ENCODE results near the gene ZACN.
A peak's percentile ranks its signal among the peaks of the same experiment; 100 is the strongest.
"Not testable (repeated sequence)": the region's sequence is repeated elsewhere in the genome, so short reads cannot be mapped to it uniquely, and the experiment has no call there.

Gene ZACN

GRCh38 chr17:76078860-76079534, at the start of gene ZACN:
TSS of gene ZACN (plus strand) at chr17:76079182. CDS start at chr17:76079265, 83 bp downstream.
- ATAC-seq (no peak), DNase-seq (no peak)
- peaks cover 49% of the 10 kb centered on the region for H3K27me3 Mint-ChIP-seq
- no peaks in the 10 kb centered on the region for H3K9me3 Mint-ChIP-seq
- no peak within 1 kb of the TSS for H3K27ac Mint-ChIP-seq
- H3K36me3 Mint-ChIP-seq (ENCODE audit: low read depth) = no peaks in the 10 kb centered on the region
- no peak within 1 kb of the TSS for H3K4me3 Mint-ChIP-seq
- H3K4me1 Mint-ChIP-seq = peaks cover 31% of the 10 kb centered on the region

- H3K27me3 Mint-ChIP-seq = no peaks in the 10 kb centered on the region
- peaks cover 16% of the 10 kb centered on the region for H3K4me1 Mint-ChIP-seq
- no peaks in the 10 kb centered on the region for H3K36me3 Mint-ChIP-seq (ENCODE audit: low read depth)
- no peak overlapping the region for H3K27ac Mint-ChIP-seq
- H3K9me3 Mint-ChIP-seq = no peaks in the 10 kb centered on the region
- DNase-seq (no peak), ATAC-seq (no peak)
- H3K4me3 Mint-ChIP-seq = no peak overlapping the region
Measured at GRCh38 chr17:76032073-76032779, 46.8 kb upstream of the ZACN start.

- no peak overlapping the region for H3K27ac Mint-ChIP-seq
- no peaks in the 10 kb centered on the region for H3K36me3 Mint-ChIP-seq (ENCODE audit: low read depth)
- H3K4me3 Mint-ChIP-seq = no peak overlapping the region
- DNase-seq = no peak
- H3K27me3 Mint-ChIP-seq = no peaks in the 10 kb centered on the region
- H3K4me1 Mint-ChIP-seq = peaks cover 16% of the 10 kb centered on the region
- no peak for ATAC-seq
- H3K9me3 Mint-ChIP-seq = no peaks in the 10 kb centered on the region
Measured at GRCh38 chr17:76032780-76033108, 46.2 kb upstream of the ZACN start.

- H3K4me1 Mint-ChIP-seq = peaks cover 16% of the 10 kb centered on the region
- no peak overlapping the region for H3K27ac Mint-ChIP-seq
- H3K27me3 Mint-ChIP-seq = no peaks in the 10 kb centered on the region
- peaks cover 2% of the 10 kb centered on the region for H3K36me3 Mint-ChIP-seq (ENCODE audit: low read depth)
- no peak for DNase-seq
- no peak overlapping the region for H3K4me3 Mint-ChIP-seq
- H3K9me3 Mint-ChIP-seq = no peaks in the 10 kb centered on the region
- no peak for ATAC-seq
Measured at GRCh38 chr17:76033139-76033538, 45.8 kb upstream of the ZACN start.

GRCh38 chr17:76034428-76035350, 44.3 kb upstream of the ZACN start:
- Mint-ChIP-seq H3K4me1 (peaks cover 8% of the 10 kb centered on the region), H3K9me3 (no peaks in the 10 kb centered on the region), H3K4me3 (no peak overlapping the region), H3K27ac (no peak overlapping the region), H3K36me3 (ENCODE audit: low read depth) (peaks cover 17% of the 10 kb centered on the region), H3K27me3 (no peaks in the 10 kb centered on the region)
- DNase-seq (no peak), ATAC-seq (no peak)

- Mint-ChIP-seq H3K36me3 (ENCODE audit: low read depth) (peaks cover 31% of the 10 kb centered on the region), H3K27ac (no peak overlapping the region), H3K4me3 (no peak overlapping the region), H3K27me3 (no peaks in the 10 kb centered on the region), H3K4me1 (peaks cover 3% of the 10 kb centered on the region), H3K9me3 (no peaks in the 10 kb centered on the region)
- no peak for DNase-seq
- no peak for ATAC-seq
Measured at GRCh38 chr17:76036497-76037261, 42.3 kb upstream of the ZACN start.

- peaks cover 3% of the 10 kb centered on the region for H3K4me1 Mint-ChIP-seq
- no peak for ATAC-seq
- H3K36me3 Mint-ChIP-seq (ENCODE audit: low read depth) = peaks cover 31% of the 10 kb centered on the region
- H3K9me3 Mint-ChIP-seq = no peaks in the 10 kb centered on the region
- H3K27me3 Mint-ChIP-seq = no peaks in the 10 kb centered on the region
- DNase-seq = no peak
- no peak overlapping the region for H3K4me3 Mint-ChIP-seq
- peak overlapping the region; percentile 10 for H3K27ac Mint-ChIP-seq
Measured at GRCh38 chr17:76038050-76038449, 40.9 kb upstream of the ZACN start.

- H3K9me3 Mint-ChIP-seq = no peaks in the 10 kb centered on the region
- H3K27ac Mint-ChIP-seq = no peak overlapping the region
- H3K36me3 Mint-ChIP-seq (ENCODE audit: low read depth) = peaks cover 40% of the 10 kb centered on the region
- H3K4me1 Mint-ChIP-seq = peaks cover 3% of the 10 kb centered on the region
- H3K4me3 Mint-ChIP-seq = no peak overlapping the region
- DNase-seq = no peak
- no peak for ATAC-seq
- H3K27me3 Mint-ChIP-seq = no peaks in the 10 kb centered on the region
Measured at GRCh38 chr17:76039121-76039520, 39.9 kb upstream of the ZACN start.

- Mint-ChIP-seq H3K4me1 (peaks cover 1% of the 10 kb centered on the region), H3K27ac (no peak overlapping the region), H3K36me3 (ENCODE audit: low read depth) (peaks cover 49% of the 10 kb centered on the region), H3K4me3 (no peak overlapping the region), H3K27me3 (no peaks in the 10 kb centered on the region), H3K9me3 (no peaks in the 10 kb centered on the region)
- DNase-seq = no peak
- ATAC-seq = no peak
Measured at GRCh38 chr17:76040376-76040775, 38.6 kb upstream of the ZACN start.

- not testable (repeated sequence) for ATAC-seq, H3K27me3 Mint-ChIP-seq, H3K27ac Mint-ChIP-seq, H3K4me3 Mint-ChIP-seq, DNase-seq, H3K9me3 Mint-ChIP-seq, H3K4me1 Mint-ChIP-seq
- H3K36me3 Mint-ChIP-seq (ENCODE audit: low read depth) = peaks cover 59% of the 10 kb centered on the region
Measured at GRCh38 chr17:76042868-76043267, 36.1 kb upstream of the ZACN start.

GRCh38 chr17:76044475-76045007, 34.4 kb upstream of the ZACN start:
- not testable (repeated sequence) for H3K9me3 Mint-ChIP-seq, ATAC-seq, H3K27me3 Mint-ChIP-seq, H3K4me3 Mint-ChIP-seq, H3K27ac Mint-ChIP-seq, H3K4me1 Mint-ChIP-seq, DNase-seq
- peaks cover 57% of the 10 kb centered on the region for H3K36me3 Mint-ChIP-seq (ENCODE audit: low read depth)

GRCh38 chr17:76046064-76046463, 32.9 kb upstream of the ZACN start:
- no peaks in the 10 kb centered on the region for H3K9me3 Mint-ChIP-seq
- peaks cover 57% of the 10 kb centered on the region for H3K36me3 Mint-ChIP-seq (ENCODE audit: low read depth)
- no peaks in the 10 kb centered on the region for H3K27me3 Mint-ChIP-seq
- H3K27ac Mint-ChIP-seq = no peak overlapping the region
- DNase-seq (no peak), ATAC-seq (no peak)
- no peak overlapping the region for H3K4me3 Mint-ChIP-seq
- H3K4me1 Mint-ChIP-seq = peaks cover 12% of the 10 kb centered on the region

GRCh38 chr17:76048025-76048605, 30.9 kb upstream of the ZACN start:
- Mint-ChIP-seq H3K9me3 (no peaks in the 10 kb centered on the region), H3K27ac (no peak overlapping the region), H3K27me3 (no peaks in the 10 kb centered on the region), H3K4me1 (peaks cover 13% of the 10 kb centered on the region), H3K36me3 (ENCODE audit: low read depth) (peaks cover 55% of the 10 kb centered on the region), H3K4me3 (no peak overlapping the region)
- DNase-seq (no peak), ATAC-seq (no peak)

GRCh38 chr17:76048711-76049110, 30.3 kb upstream of the ZACN start:
- ATAC-seq = no peak
- peaks cover 55% of the 10 kb centered on the region for H3K36me3 Mint-ChIP-seq (ENCODE audit: low read depth)
- no peak overlapping the region for H3K4me3 Mint-ChIP-seq
- H3K27ac Mint-ChIP-seq = no peak overlapping the region
- DNase-seq = no peak
- H3K4me1 Mint-ChIP-seq = peaks cover 19% of the 10 kb centered on the region
- no peaks in the 10 kb centered on the region for H3K27me3 Mint-ChIP-seq
- H3K9me3 Mint-ChIP-seq = no peaks in the 10 kb centered on the region

Measured in activated naive CD8-positive, alpha-beta T cell treated with anti-CD3 and anti-CD28 coated beads, Interleukin-2, amount 50 U/mL, for 24 hours (primary cell).